GM18511 (cell line): ENCODE results near the gene SPG11.
"Not testable (repeated sequence)": the region's sequence is repeated elsewhere in the genome, so short reads cannot be mapped to it uniquely, and the experiment has no call there.

Experiments used
- ATAC-seq: cut with Tn5 transposase; IDR thresholded peaks from one replicate; pipeline ENCODE4 v1.9.1; 2021; ENCODE audit warnings: mild to moderate bottlenecking, moderate library complexity; ENCODE audit not compliant: unreplicated experiment

The SPG11 gene

DNA sequence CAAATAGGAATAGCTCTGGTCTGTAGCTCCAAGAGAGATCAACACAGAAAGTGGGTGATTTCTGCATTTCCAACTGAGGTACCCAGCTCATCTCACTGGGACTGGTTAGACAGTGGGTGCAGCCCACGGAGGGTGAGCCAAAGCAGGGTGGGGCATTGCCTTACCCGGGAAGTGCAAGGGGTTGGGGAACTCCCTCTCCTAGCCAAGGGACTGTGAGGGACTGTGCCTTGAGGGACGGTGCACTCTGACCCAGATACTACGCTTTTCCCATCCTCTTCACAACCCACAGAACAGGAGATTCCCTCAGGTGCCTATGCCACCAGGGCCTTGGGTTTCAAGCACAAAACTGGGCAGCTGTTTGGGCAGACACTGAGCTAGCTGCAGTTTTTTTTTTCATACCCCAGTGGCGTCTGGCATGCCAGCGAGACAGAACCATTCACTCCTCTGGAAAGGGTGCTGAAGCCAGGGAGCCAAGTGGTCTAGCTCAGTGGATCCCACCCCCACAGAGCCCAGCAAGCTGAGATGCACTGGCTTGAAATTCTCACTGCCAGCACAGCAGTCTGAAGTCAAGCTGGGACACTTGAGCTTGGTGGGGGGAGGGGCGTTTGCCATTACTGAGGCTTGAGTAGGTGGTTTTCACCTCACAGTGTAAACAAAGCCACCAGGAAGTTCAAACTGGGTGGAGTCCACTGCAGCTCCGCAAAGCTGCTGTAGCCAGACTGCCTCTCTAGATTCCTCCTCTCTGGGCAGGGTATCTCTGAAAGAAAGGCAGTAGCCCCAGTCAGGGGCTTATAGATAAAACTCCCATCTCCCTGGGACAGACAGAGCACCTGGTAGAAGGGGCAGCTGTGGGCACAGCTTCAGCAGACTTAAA is 19.6 kb upstream of the SPG11 start:
- not testable (repeated sequence) for ATAC-seq

DNA sequence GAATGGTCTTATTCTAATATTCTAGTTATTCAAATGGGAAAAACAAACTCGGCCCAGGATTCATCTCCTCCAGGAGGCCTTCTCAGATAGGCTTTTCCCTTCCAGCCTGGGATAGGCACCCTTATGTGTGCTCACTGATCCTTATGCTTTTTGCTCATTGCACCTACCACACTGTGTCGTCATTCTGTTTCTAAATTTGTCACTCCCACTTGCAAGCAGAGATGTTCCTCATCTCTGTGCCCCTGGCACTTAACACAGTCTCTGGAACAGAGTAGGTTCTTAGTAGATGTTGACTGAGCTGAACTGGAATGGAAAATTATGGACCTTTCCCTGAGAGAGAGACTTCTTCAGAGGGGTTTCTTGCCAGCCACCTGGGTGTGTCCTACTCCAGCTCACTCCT is 18.7 kb upstream of the SPG11 start:
- ATAC-seq = no peak

GRCh38 chr15:44676676-44677075 is 13.2 kb upstream of the SPG11 start:
- ATAC-seq = no peak

DNA sequence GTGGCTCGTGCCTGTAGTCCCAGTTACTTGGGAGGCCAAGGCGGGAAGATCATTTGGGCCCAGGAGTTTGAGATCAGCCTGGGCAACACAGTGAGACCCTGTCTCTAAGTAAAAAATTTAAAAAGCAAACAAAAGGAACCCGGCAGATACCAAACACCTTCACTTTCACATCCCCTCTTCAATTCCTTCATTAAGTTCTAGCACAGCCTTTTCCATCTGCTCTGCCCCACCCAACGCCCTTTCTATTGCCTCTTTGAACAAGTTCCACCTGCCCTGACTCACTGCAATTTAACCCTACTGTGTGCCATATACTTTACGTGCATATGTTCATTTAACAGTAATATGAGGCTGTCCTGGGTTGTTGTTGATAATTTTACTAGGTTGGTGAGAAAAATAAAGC is 12.4 kb upstream of the SPG11 start:
- ATAC-seq = no peak

DNA sequence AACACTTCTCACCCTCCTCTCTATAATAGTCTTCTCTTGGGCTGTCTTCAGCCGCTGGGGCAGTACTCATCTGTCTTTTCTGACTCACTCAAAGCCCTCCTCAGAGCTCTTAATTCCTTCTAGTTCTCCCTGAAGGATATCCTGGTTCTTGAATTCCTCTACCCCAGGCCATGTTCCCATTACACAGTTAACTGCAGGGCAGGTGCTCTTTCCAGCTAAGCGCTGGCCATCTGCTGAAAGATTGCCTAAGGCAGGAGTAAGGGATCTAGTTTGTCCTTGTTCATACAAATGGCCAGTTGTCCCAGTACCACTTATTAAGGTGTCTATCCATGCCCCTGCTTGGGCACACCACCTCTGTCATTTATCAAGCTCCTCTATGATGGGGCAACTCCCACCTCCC is 10.2 kb upstream of the SPG11 start:
- ATAC-seq = no peak

DNA sequence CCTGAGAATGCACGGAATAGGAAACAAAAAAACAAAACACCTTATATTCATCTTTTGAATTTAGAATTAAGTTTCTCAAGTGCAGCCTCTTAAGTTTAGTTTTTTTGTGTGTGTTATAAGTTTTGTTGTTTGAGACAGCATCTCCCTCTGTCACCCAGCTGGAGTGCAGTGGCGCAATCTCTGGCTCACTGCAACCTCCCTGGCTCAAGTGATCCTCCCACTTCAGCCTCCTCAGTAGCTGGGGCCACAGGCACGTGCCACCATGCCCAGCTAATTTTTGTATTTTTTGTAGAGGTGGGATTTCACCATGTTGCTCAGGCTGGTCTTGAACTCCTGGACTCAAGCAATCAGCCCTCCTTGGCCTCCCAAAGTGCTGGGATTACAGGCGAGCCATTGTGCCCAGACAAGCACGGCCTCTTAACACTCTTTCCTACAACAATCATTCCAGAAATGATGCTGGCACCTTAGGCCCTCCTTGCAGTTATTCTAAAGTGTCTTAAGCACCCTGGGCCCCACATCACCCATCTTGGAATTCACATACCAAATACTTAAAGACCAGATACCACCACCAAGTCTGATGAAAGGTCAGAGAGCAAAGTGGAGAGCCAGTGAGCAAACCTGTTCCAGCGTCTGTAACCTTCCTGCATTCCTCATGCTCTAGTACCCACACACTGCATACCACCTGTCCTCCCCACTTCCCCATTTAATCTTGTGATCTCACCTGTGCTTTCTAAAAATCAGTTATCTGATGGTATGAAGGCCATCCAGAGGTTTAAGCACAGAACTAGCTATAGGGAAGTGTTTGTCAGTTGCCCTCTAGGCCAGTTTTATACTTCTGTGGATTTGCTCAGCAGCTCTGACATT is 6.9 kb upstream of the SPG11 start:
- ATAC-seq = no peak

- no peak for ATAC-seq
Observed at GRCh38 chr15:44668921-44669320, 5.5 kb upstream of the SPG11 start.

GRCh38 chr15:44667039-44667360 is 3.5 kb upstream of the SPG11 start:
- ATAC-seq = no peak

DNA sequence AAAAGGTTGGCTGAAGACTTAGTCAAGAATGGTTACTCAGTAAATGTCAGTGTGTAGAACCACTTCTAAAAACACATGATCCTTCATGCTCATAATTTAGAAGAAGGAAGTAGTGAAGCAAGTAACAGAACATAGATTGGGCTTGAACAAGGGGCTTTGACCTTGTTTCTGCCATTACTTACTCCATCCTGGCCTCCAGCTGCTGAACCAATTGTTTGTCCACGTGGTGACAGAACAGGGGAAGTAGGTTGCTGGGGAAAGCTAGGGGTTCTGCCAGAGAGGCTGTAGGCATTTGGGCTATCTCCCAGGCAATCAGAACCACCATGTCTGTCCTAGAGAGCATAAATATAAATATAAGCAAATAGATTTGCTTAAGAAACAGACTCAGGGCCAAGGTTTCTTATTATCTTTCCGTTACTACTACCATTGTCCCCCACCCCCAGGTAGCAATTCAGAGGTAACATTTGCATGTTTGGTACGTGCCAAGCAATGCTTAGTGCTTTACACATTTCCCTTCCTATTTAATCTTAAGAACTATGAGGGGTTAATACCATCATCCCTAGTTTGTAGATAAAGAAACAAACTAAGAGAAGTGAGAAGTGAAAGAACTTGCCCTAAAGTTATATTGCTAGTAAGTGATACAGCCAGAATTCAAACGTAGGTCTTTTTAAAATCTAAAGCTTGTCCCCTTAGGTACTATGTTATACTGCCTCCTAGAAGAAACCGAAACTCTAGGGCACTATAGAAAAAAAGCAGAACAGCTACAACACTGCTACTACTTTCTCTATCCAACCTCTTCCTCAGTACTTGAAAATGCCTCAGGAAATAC is 3.0 kb upstream of the SPG11 start:
- peak; percentile 28 for ATAC-seq

GRCh38 chr15:44662478-44663409 is 718 bp downstream of the SPG11 start:
- peak; percentile 61 for ATAC-seq

- no peak for ATAC-seq
Observed at GRCh38 chr15:44661576-44661975, 1.9 kb downstream of the SPG11 start.

DNA sequence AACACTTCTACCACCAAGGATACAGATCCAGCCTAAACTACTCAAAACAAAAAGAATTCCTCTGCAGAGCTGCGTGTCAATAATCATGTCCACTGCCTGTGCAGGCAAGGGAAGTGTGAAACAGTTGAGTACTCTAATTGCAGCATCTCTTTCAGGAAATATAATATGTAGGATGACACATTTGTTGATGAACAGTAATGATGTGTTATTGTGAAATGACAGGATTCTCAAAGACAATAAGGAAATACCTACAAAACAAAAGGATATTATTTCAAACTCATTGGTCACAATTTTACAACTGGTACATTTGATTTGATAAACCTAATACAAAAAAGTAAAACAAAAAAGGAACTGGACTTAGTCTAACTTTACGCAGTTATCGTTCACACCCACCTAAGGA is 4.4 kb downstream of the SPG11 start:
- ATAC-seq = no peak

DNA sequence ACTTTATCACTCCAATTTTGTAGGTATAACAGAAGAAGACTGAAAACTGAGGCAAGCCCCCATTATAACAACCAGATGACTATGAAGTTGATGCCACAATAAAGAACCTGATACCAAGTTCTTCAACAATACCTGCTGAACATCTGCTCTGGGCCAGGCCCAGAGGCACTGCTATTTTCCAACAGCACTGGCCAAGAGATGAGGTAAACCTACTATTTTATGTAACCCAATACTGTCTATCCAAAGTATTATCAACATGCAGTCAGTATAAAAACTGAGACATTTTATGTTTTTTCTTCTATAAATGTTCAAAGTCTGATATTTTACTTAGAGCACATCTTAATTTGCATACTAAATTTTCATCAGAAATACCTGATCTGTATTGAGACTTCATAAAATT is 6.1 kb downstream of the SPG11 start:
- no peak for ATAC-seq

- no peak for ATAC-seq
Observed at GRCh38 chr15:44656913-44657312, 6.5 kb downstream of the SPG11 start.

GRCh38 chr15:44656298-44656697 is 7.2 kb downstream of the SPG11 start:
- ATAC-seq = no peak

- no peak for ATAC-seq
Observed at GRCh38 chr15:44654858-44655257, 8.6 kb downstream of the SPG11 start.

GRCh38 chr15:44647637-44648036 is 15.8 kb downstream of the SPG11 start:
- no peak for ATAC-seq

- ATAC-seq = no peak
Observed at GRCh38 chr15:44647036-44647435, 16.4 kb downstream of the SPG11 start.

DNA sequence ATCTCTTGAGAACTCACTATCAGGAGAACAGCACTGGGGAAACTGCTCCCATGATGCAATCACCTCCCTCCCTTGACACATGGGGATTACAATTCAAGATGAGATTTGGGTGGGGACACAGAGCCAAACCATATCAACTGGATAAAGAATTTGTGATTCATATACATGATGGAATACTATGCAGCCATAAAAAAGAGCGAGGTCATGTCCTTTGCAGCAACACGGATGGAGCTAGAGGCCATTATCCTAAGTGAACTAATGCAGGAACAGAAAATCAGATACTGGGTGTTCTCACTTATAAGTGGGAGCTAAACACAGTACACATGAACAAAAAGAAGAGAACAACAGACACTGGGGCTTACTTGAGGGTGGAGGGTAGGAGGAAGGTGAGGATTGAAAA is 17.0 kb downstream of the SPG11 start:
- ATAC-seq = no peak

DNA sequence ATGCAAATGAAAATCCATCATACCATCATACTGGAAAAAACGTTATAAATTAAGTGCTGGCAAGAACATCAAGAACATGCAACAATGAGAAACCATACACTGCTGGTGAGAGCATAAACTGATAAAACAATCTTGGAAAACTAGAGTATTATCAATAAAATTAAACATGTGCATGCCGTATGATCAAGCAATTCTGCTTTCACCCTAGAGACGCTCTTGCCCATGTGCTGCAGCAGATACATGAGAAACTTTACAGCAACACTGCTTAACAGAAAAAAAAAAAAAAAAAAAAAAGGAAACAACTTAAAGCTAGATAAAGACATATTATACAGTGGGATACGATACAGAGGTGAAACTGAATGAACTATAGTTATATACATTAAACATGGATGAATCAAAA is 21.8 kb downstream of the SPG11 start:
- no peak for ATAC-seq
